ENCODE data around the gene BZW1. TPM values are rescaled to one million over a fixed set of nuclear protein-coding genes. Genes with fewer than 3 reads are reported as not detected.

BZW1 gene
- total RNA-seq, 1 donor from 2014 or later: 63.2 TPM

GRCh38 chr2:200821686-200822245 lies 10.1 kb downstream of the BZW1 start:
- TF ChIP-seq, protein P1, sequence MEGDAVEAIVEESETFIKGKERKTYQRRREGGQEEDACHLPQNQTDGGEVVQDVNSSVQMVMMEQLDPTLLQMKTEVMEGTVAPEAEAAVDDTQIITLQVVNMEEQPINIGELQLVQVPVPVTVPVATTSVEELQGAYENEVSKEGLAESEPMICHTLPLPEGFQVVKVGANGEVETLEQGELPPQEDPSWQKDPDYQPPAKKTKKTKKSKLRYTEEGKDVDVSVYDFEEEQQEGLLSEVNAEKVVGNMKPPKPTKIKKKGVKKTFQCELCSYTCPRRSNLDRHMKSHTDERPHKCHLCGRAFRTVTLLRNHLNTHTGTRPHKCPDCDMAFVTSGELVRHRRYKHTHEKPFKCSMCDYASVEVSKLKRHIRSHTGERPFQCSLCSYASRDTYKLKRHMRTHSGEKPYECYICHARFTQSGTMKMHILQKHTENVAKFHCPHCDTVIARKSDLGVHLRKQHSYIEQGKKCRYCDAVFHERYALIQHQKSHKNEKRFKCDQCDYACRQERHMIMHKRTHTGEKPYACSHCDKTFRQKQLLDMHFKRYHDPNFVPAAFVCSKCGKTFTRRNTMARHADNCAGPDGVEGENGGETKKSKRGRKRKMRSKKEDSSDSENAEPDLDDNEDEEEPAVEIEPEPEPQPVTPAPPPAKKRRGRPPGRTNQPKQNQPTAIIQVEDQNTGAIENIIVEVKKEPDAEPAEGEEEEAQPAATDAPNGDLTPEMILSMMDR (IDR thresholded peaks at IDR 0.05; ENCODE audit: borderline replicate concordance): no peak
- H3K27me3 ChIP-seq (ENCODE audit: low read depth): no peaks in the 10 kb centered on the region
- DNase-seq: no peak
- no peaks in the 10 kb centered on the region for H3K9me3 ChIP-seq (replicated peaks)
- H3K36me3 ChIP-seq: peaks cover 70% of the 10 kb centered on the region
- peaks cover 13% of the 10 kb centered on the region for H3K4me1 ChIP-seq
- no peak overlapping the region for H3K27ac ChIP-seq (replicated peaks)
- intact Hi-C loops (cut with micrococcal nuclease): no loop called here
- H3K4me3 ChIP-seq: no peak overlapping the region

GRCh38 chr2:200828104-200828503 lies 16.4 kb downstream of the BZW1 start:
- no peak for DNase-seq
- TF ChIP-seq, protein P1 (IDR thresholded peaks at IDR 0.05; ENCODE audit: borderline replicate concordance): no peak
- no peak overlapping the region for H3K27ac ChIP-seq (replicated peaks)
- no peak overlapping the region for H3K4me3 ChIP-seq
- H3K36me3 ChIP-seq: peaks cover 17% of the 10 kb centered on the region
- intact Hi-C loops (cut with micrococcal nuclease): no loop called here
- peaks cover 10% of the 10 kb centered on the region for H3K4me1 ChIP-seq
- H3K27me3 ChIP-seq (ENCODE audit: low read depth): no peaks in the 10 kb centered on the region
- no peaks in the 10 kb centered on the region for H3K9me3 ChIP-seq (replicated peaks)

GRCh38 chr2:200828572-200829257 lies 17.0 kb downstream of the BZW1 start:
- no peak overlapping the region for H3K27ac ChIP-seq (replicated peaks)
- H3K4me1 ChIP-seq: peaks cover 10% of the 10 kb centered on the region
- peaks cover 17% of the 10 kb centered on the region for H3K36me3 ChIP-seq
- no peak overlapping the region for H3K4me3 ChIP-seq
- DNase-seq: no peak
- H3K9me3 ChIP-seq (replicated peaks): no peaks in the 10 kb centered on the region
- intact Hi-C loops (cut with micrococcal nuclease): no loop called here
- TF ChIP-seq, protein P1 (IDR thresholded peaks at IDR 0.05; ENCODE audit: borderline replicate concordance): no peak
- no peaks in the 10 kb centered on the region for H3K27me3 ChIP-seq (ENCODE audit: low read depth)

DNA sequence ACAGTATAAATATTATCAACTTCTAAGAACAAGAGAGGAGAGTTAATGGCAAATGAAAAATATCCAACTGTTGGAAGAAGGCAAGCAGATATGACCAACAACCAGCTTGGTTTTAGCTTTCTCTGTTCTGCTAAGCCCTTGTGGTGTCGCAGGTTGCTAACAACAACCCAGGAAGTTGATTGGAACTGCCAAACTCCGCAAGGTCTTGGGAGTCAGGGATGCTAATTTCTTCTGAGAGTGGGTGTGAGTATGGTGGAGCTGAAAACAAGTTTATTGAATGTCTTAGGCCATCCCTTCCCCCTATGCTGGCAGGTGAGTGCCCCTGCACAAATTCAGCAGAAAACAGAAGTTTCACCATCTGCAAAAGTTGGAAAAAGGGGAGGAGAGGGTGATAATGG lies 17.5 kb downstream of the BZW1 start:
- Histone ChIP-seq H3K4me3 (no peak overlapping the region), H3K4me1 (peaks cover 10% of the 10 kb centered on the region), H3K27ac (replicated peaks) (no peak overlapping the region), H3K9me3 (replicated peaks) (no peaks in the 10 kb centered on the region), H3K36me3 (peaks cover 12% of the 10 kb centered on the region), H3K27me3 (ENCODE audit: low read depth) (no peaks in the 10 kb centered on the region)
- intact Hi-C loops (cut with micrococcal nuclease): no loop called here
- DNase-seq: no peak
- TF ChIP-seq, protein P1 (IDR thresholded peaks at IDR 0.05; ENCODE audit: borderline replicate concordance): no peak

- Histone ChIP-seq H3K36me3 (no peaks in the 10 kb centered on the region), H3K27ac (replicated peaks) (no peak overlapping the region), H3K27me3 (ENCODE audit: low read depth) (no peaks in the 10 kb centered on the region), H3K4me3 (no peak overlapping the region), H3K9me3 (replicated peaks) (peaks cover 26% of the 10 kb centered on the region), H3K4me1 (no peaks in the 10 kb centered on the region)
- intact Hi-C loops (cut with micrococcal nuclease): no loop called here
- TF ChIP-seq, protein P1 (IDR thresholded peaks at IDR 0.05; ENCODE audit: borderline replicate concordance): no peak
- no peak for DNase-seq
Observed at GRCh38 chr2:200834701-200835100, 23.0 kb downstream of the BZW1 start.

Measured in left ventricle myocardium inferior (tissue), 1 donor.